Neutrophil (primary cell): ENCODE measurements around the gene FRY.

Experiments used
- H3K27ac ChIP-seq: fragments of 200-600 bp; sonication (generic); 2 replicates; pipeline ENCODE4 v1.5.1; 2016; ENCODE audit warnings: mild to moderate bottlenecking, moderate library complexity
- H3K27me3 ChIP-seq: fragments of 200-600 bp; sonication (generic); 2 replicates; pipeline ENCODE4 v1.6.0; 2016; ENCODE audit warnings: mild to moderate bottlenecking
- H3K36me3 ChIP-seq: fragments of 200-600 bp; sonication (generic); 2 replicates; pipeline ENCODE4 v1.5.1; 2017
- H3K4me1 ChIP-seq, 2 experiments: fragments of 200-600 bp in 1 of 2; sonication (generic) in 1 of 2; 1 replicate in 1 of 2; 2 replicates in 1 of 2; pipeline versions ENCODE4 v1.5.1 to v1.6.1; 2013 to 2016; ENCODE audit warnings: low read depth in 1 of 2, low read length in 1 of 2, mild to moderate bottlenecking in 1 of 2, moderate library complexity in 1 of 2; ENCODE audit not compliant: control insufficient read depth in 1 of 2, insufficient read depth in 1 of 2
- H3K4me3 ChIP-seq, 2 experiments: fragments of 200-600 bp in 1 of 2; sonication (generic) in 1 of 2; 1 replicate in 1 of 2; 2 replicates in 1 of 2; pipeline ENCODE4 v1.5.1; 2013 to 2016; ENCODE audit warnings: low read depth in 1 of 2, low read length in 1 of 2, mild to moderate bottlenecking in 1 of 2, moderate library complexity in 1 of 2
- H3K9me3 ChIP-seq: fragments of 200-600 bp; sonication (generic); 2 replicates; pipeline ENCODE4 v1.5.1; 2016
- CTCF ChIP-seq: fragments of 200-600 bp; sonication (generic); IDR thresholded peaks from 2 replicates; pipeline ENCODE4 v1.5.1; 2016; ENCODE audit warnings: antibody characterized with exemption

Gene FRY

GRCh38 chr13:32117001-32117400 lies 85.4 kb downstream of the FRY start:
- Histone ChIP-seq H3K27ac (peak overlapping the region; percentile 79), H3K27me3 (no peaks in the 10 kb centered on the region), H3K9me3 (no peaks in the 10 kb centered on the region), H3K4me1 (peaks cover 50 to 54% of the 10 kb centered on the region in 2 experiments), H3K4me3 (no peak overlapping the region), H3K36me3 (peaks cover 21% of the 10 kb centered on the region)
- TF ChIP-seq CTCF: no peak

- peaks cover 50 to 54% of the 10 kb centered on the region in 2 experiments for H3K4me1 ChIP-seq
- H3K4me3 ChIP-seq: peak overlapping the region in 1 of 2 experiments; percentile 6
- H3K36me3 ChIP-seq: peaks cover 22% of the 10 kb centered on the region
- peak overlapping the region; percentile 79 for H3K27ac ChIP-seq
- TF ChIP-seq CTCF: no peak
- H3K27me3 ChIP-seq: no peaks in the 10 kb centered on the region
- no peaks in the 10 kb centered on the region for H3K9me3 ChIP-seq
These were observed 86.1 kb downstream of the FRY start for GRCh38 chr13:32117701-32118100.

- Histone ChIP-seq H3K27ac (no peak overlapping the region), H3K9me3 (no peaks in the 10 kb centered on the region), H3K4me3 (no peak overlapping the region), H3K36me3 (peaks cover 44% of the 10 kb centered on the region), H3K27me3 (no peaks in the 10 kb centered on the region), H3K4me1 (peaks cover 35 to 42% of the 10 kb centered on the region in 2 experiments)
- no peak for TF ChIP-seq CTCF
These were observed 89.7 kb downstream of the FRY start for GRCh38 chr13:32121316-32121715.

DNA sequence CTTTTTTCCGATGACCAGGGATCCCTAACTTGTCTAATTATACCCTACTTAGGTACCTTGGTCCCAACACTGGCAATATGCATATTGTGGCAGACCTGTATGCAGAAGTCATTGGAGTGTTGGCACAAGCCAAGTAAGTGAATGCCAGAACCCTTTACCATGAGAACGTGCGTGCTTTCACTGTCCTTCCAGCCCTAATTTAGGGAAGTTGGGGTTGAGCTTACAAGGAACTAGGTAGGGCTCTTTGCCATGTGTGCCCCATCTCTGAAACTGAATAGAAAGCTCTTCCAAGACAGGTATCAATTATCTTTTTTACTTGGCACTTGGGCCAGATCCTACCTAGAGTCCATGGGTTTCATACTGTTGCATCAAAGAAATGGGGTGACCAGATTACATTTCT lies 93.2 kb downstream of the FRY start:
- Histone ChIP-seq H3K9me3 (no peaks in the 10 kb centered on the region), H3K27me3 (no peaks in the 10 kb centered on the region), H3K4me3 (no peak overlapping the region), H3K4me1 (peaks cover 18 to 26% of the 10 kb centered on the region in 2 experiments), H3K27ac (peak overlapping the region; percentile 69), H3K36me3 (peaks cover 45% of the 10 kb centered on the region)
- TF ChIP-seq CTCF: no peak

DNA sequence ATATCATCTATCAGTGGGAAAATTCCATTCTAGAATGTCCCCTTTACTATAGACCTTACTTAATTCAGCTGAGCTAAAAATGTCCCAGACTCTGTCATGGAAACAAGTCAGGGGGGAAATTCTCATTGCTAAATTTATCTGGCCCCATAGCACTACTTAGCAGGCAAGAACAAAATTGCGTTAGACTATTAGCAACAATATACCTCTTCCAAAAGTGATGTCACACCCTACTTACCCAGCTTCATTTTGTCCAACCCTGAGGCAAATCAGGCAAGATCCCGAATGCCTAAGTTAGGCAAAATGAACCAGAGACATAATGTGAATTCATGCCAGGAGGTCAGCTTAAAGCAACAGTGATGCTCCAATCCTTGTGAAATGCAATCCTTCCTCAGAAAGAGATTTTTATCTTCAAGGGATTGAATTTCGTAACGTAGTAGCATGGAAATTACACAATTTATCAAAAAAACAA lies 93.7 kb downstream of the FRY start:
- H3K4me3 ChIP-seq: no peak overlapping the region
- no peak for TF ChIP-seq CTCF
- no peaks in the 10 kb centered on the region for H3K27me3 ChIP-seq
- peaks cover 40% of the 10 kb centered on the region for H3K36me3 ChIP-seq
- peak overlapping the region; percentile 69 for H3K27ac ChIP-seq
- H3K4me1 ChIP-seq: peaks cover 18 to 26% of the 10 kb centered on the region in 2 experiments
- H3K9me3 ChIP-seq: no peaks in the 10 kb centered on the region

GRCh38 chr13:32125751-32126150 lies 94.2 kb downstream of the FRY start:
- Histone ChIP-seq H3K36me3 (peaks cover 35% of the 10 kb centered on the region), H3K4me1 (peaks cover 18 to 26% of the 10 kb centered on the region in 2 experiments), H3K27me3 (no peaks in the 10 kb centered on the region), H3K27ac (peak overlapping the region; percentile 69), H3K9me3 (no peaks in the 10 kb centered on the region), H3K4me3 (no peak overlapping the region)
- TF ChIP-seq CTCF: no peak
